Neuronal stem cell (in vitro differentiated cells): Measurements from ENCODE around the gene HES1.
A peak's percentile ranks its signal among the peaks of the same experiment; 100 is the strongest.
"Not testable (repeated sequence)": the region's sequence is repeated elsewhere in the genome, so short reads cannot be mapped to it uniquely, and the experiment has no call there.

Source experiments
- DNase-seq: peaks from one replicate; pipeline ENCODE4 v3.0.0-alpha.2; 2013; ENCODE audit warnings: low spot score
- H2AFZ ChIP-seq: one replicate; pipeline ENCODE4 v1.6.1; 2013; ENCODE audit warnings: mild to moderate bottlenecking, low read length, inconsistent platforms
- H2AK5ac ChIP-seq: 2 replicates; pipeline ENCODE4 v1.6.1; 2013; ENCODE audit warnings: low read depth, mild to moderate bottlenecking, inconsistent platforms, low read length, moderate library complexity, mixed read lengths
- H2BK120ac ChIP-seq: 2 replicates; pipeline ENCODE4 v1.6.1; 2013; ENCODE audit warnings: low read depth, mild to moderate bottlenecking, inconsistent platforms, low read length, moderate library complexity, mixed read lengths
- H2BK12ac ChIP-seq: one replicate; pipeline ENCODE4 v1.6.1; 2013; ENCODE audit warnings: low read length, inconsistent platforms
- H2BK15ac ChIP-seq: 2 replicates; pipeline ENCODE4 v1.6.1; 2013; ENCODE audit warnings: mild to moderate bottlenecking, low read length, inconsistent platforms, mixed read lengths
- H2BK5ac ChIP-seq: one replicate; pipeline ENCODE4 v1.6.1; 2013; ENCODE audit warnings: inconsistent platforms, mild to moderate bottlenecking, low read length, moderate library complexity
- H3K14ac ChIP-seq: one replicate; pipeline ENCODE4 v1.6.1; 2013; ENCODE audit warnings: low read length, inconsistent platforms
- H3K18ac ChIP-seq: 2 replicates; pipeline ENCODE4 v1.6.1; 2013; ENCODE audit warnings: low read length, inconsistent platforms
- H3K23ac ChIP-seq: 2 replicates; pipeline ENCODE4 v1.6.1; 2013; ENCODE audit warnings: low read depth, mild to moderate bottlenecking, mixed read lengths, low read length, inconsistent platforms; ENCODE audit not compliant: poor library complexity
- H3K27ac ChIP-seq: replicated peaks from 3 replicates; pipeline ENCODE4 v1.5.1; 2013; ENCODE audit warnings: low read length, inconsistent platforms
- H3K27me3 ChIP-seq, 3 experiments: 2 replicates each; pipeline ENCODE4 v1.6.1; 2013; ENCODE audit warnings: low read length in 3 of 3, mild to moderate bottlenecking in 2 of 3, inconsistent platforms in 1 of 3, low read depth in 1 of 3, mixed read lengths in 1 of 3, moderate library complexity in 1 of 3; ENCODE audit not compliant: control insufficient read depth in 3 of 3, insufficient read depth in 3 of 3
- H3K36me3 ChIP-seq, 2 donors: replicated peaks in 1 of 2; 2 replicates each; pipeline ENCODE4 v1.6.1; 2013; ENCODE audit warnings: low read length in 2 of 2; ENCODE audit not compliant: control insufficient read depth in 2 of 2, insufficient read depth in 2 of 2
- H3K4ac ChIP-seq: 2 replicates; pipeline ENCODE4 v1.6.1; 2013; ENCODE audit warnings: inconsistent platforms, mild to moderate bottlenecking, low read length, moderate library complexity
- H3K4me1 ChIP-seq, 2 donors: 1 replicate in 1 of 2; 2 replicates in 1 of 2; pipeline ENCODE4 v1.6.1; 2013; ENCODE audit warnings: low read length in 2 of 2, low read depth in 1 of 2; ENCODE audit not compliant: control insufficient read depth in 2 of 2, insufficient read depth in 1 of 2
- H3K4me2 ChIP-seq: one replicate; pipeline ENCODE4 v1.6.1; 2013; ENCODE audit warnings: mild to moderate bottlenecking, low read length, inconsistent platforms; ENCODE audit not compliant: insufficient read depth, poor library complexity, severe bottlenecking
- H3K4me3 ChIP-seq, 2 donors: 2 replicates each; pipeline ENCODE4 v1.5.1; 2013; ENCODE audit warnings: low read length in 2 of 2, mild to moderate bottlenecking in 2 of 2, inconsistent platforms in 1 of 2, moderate library complexity in 1 of 2
- H3K79me1 ChIP-seq: one replicate; pipeline ENCODE4 v1.6.1; 2013; ENCODE audit warnings: low read depth, mild to moderate bottlenecking, inconsistent platforms, low read length, moderate library complexity
- H3K9ac ChIP-seq: one replicate; pipeline ENCODE4 v1.6.1; 2013; ENCODE audit warnings: mild to moderate bottlenecking, low read depth, low read length, inconsistent platforms; ENCODE audit not compliant: poor library complexity
- H3K9me3 ChIP-seq, 2 donors: replicated peaks in 1 of 2; 2 replicates each; pipeline versions ENCODE3 to v1.6.1; 2013; ENCODE audit warnings: low read length in 2 of 2, mild to moderate bottlenecking in 2 of 2, inconsistent platforms in 1 of 2, low read depth in 1 of 2, mixed read lengths in 1 of 2, moderate library complexity in 1 of 2; ENCODE audit not compliant: control insufficient read depth in 2 of 2, insufficient read depth in 1 of 2
- H4K8ac ChIP-seq: one replicate; pipeline ENCODE4 v1.6.1; 2013; ENCODE audit warnings: low read depth, mild to moderate bottlenecking, inconsistent platforms, low read length, moderate library complexity
- H4K91ac ChIP-seq: one replicate; pipeline ENCODE4 v1.6.1; 2013; ENCODE audit warnings: low read length, low read depth, mild to moderate bottlenecking, inconsistent platforms; ENCODE audit not compliant: poor library complexity
- WGBS, 2 donors: extraction: QIAGEN DNeasy Blood & Tissue Kit; methylation state at CpG; one replicate each; pipeline ENCODE4 v1.1.7; 2013; ENCODE audit warnings: missing lambda C conversion rate in 2 of 2, mixed read lengths in 1 of 2; ENCODE audit not compliant: insufficient read length in 2 of 2, insufficient replicate concordance in 1 of 2; ENCODE audit errors: extremely low coverage in 2 of 2; 5-methylcytosine and 5-hydroxymethylcytosine counted together

Gene HES1

DNA sequence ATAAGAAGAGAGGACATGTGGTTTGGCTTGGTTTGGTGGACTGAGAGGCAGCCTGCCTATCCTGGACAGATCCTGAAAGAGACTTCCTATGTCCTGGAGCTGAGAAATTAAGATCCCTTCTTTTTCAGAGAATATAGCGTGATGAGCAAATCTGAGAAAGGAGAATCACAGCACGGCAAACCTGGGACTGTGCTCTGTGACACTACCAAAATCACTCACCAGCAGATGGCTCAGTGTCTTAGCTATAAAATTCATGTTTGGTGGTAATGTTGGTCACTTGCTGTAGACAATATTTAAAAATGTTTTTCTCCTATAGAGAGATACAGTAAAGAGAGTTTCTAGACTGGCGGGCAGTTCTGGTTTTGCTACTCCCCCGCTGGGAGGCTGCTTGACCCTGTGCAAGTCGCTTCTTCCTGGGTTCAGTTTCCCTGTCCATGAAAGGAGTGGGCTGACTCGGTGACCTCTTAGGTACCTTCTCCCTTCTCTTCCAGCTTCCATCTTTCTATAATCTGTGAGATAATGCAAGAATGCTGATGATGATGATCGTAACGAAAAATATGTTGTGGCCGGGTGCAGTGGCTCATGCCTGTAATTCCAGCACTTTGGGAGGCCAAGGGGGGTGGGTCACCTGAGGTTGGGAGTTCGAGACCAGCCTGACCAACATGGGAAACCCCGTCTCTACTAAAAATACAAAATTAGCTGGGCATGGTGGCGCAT lies 7.6 kb upstream of the HES1 start:
- Histone ChIP-seq H3K4me2 (no peak overlapping the region), H2BK5ac (no peak overlapping the region), H3K9ac (no peak overlapping the region), H3K4me1 (peaks cover 32 to 40% of the 10 kb centered on the region in 2 donors), H4K8ac (no peak overlapping the region), H2AK5ac (no peak overlapping the region), H4K91ac (no peak overlapping the region), H3K27me3 (no peaks in the 10 kb centered on the region), H3K27ac (no peak overlapping the region), H2BK120ac (no peak overlapping the region), H2BK15ac (no peak overlapping the region), H3K4me3 (no peak overlapping the region), H3K79me1 (no peaks in the 10 kb centered on the region), H3K23ac (no peak overlapping the region), H3K14ac (no peak overlapping the region), H3K18ac (no peak overlapping the region), H3K36me3 (no peaks in the 10 kb centered on the region), H3K9me3 (no peaks in the 10 kb centered on the region), H2BK12ac (no peak overlapping the region), H2AFZ (no peak overlapping the region), H3K4ac (no peak overlapping the region)
- no peak for DNase-seq
- no CpG with 5 or more reads among the region's 12 CpGs for WGBS, 2 donors

DNA sequence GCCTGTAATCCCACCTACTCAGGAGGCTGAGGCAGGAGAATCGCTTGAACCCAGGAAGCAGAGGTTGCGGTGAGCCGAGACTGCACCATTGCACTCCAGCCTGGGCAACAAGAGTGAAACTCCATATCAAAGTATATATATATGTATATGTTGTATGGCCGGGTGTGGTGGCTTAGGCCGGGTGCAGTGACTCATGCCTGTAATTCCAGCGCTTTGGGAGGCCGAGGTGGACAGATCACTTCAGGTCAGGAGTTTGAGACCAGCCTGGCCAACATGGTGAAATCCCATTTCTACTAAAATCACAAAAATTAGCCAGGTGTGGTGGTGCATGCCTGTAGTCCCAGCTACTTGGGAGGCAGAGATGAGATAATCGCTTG lies 7.0 kb upstream of the HES1 start:
- not testable (repeated sequence) for H3K14ac ChIP-seq, H3K4me3 ChIP-seq, H2BK12ac ChIP-seq, H2AK5ac ChIP-seq, H3K27me3 ChIP-seq, H3K9me3 ChIP-seq, H3K79me1 ChIP-seq, H2AFZ ChIP-seq, H3K4ac ChIP-seq, H2BK15ac ChIP-seq, H3K18ac ChIP-seq, H3K4me2 ChIP-seq, H4K91ac ChIP-seq, H2BK5ac ChIP-seq, H3K9ac ChIP-seq, H4K8ac ChIP-seq, H2BK120ac ChIP-seq, H3K36me3 ChIP-seq, DNase-seq, H3K23ac ChIP-seq, H3K27ac ChIP-seq
- no CpG with 5 or more reads among the region's 8 CpGs for WGBS, 2 donors
- peaks cover 36 to 45% of the 10 kb centered on the region in 2 donors for H3K4me1 ChIP-seq

DNA sequence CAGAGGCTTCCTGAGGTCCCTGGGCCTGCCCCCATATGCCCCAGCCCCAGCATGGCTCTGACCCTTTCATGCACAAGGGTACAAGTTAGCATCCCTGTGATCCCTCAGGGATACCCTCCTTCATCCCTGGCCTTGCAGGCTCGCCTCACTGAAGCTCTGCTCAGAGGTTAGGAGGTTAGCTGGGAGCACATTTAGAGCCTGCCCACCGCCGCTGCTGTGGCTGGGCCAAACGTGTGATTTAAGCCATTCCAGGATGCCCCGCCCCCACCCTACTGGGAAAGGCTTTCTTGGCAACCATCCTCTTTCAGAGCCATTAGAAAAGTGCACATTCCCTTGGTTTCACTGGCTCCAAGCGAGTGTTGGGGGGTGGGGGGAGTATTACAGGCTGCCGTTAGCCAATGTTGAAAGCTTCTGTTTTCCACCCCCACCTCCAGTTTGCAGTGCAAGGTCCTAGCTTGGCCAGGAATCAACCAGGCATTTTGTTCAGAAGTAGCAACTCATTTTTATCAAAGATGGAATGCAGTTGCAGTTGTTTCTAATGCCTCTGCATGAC lies 6.3 kb upstream of the HES1 start:
- no peak overlapping the region for H2AK5ac ChIP-seq
- H3K9me3 ChIP-seq, result no peaks in the 10 kb centered on the region
- no peak overlapping the region for H3K14ac ChIP-seq
- H2BK12ac ChIP-seq, result no peak overlapping the region
- H3K4me1 ChIP-seq, result peaks cover 36 to 45% of the 10 kb centered on the region in 2 donors
- no peaks in the 10 kb centered on the region for H3K36me3 ChIP-seq
- H3K4me3 ChIP-seq, result no peak overlapping the region
- no peak overlapping the region for H2BK15ac ChIP-seq
- H4K8ac ChIP-seq, result no peak overlapping the region
- H2BK5ac ChIP-seq, result no peak overlapping the region
- H3K79me1 ChIP-seq, result no peaks in the 10 kb centered on the region
- H3K4me2 ChIP-seq, result no peak overlapping the region
- no CpG with 5 or more reads among the region's 7 CpGs for WGBS, 2 donors
- H3K23ac ChIP-seq, result no peak overlapping the region
- H2BK120ac ChIP-seq, result no peak overlapping the region
- no peak overlapping the region for H3K18ac ChIP-seq
- peak overlapping the region; percentile 57 for H2AFZ ChIP-seq
- H4K91ac ChIP-seq, result no peak overlapping the region
- peak overlapping the region; percentile 9 for H3K27ac ChIP-seq
- H3K4ac ChIP-seq, result no peak overlapping the region
- no peak overlapping the region for H3K9ac ChIP-seq
- peak; percentile 61 for DNase-seq
- H3K27me3 ChIP-seq, result no peaks in the 10 kb centered on the region

DNA sequence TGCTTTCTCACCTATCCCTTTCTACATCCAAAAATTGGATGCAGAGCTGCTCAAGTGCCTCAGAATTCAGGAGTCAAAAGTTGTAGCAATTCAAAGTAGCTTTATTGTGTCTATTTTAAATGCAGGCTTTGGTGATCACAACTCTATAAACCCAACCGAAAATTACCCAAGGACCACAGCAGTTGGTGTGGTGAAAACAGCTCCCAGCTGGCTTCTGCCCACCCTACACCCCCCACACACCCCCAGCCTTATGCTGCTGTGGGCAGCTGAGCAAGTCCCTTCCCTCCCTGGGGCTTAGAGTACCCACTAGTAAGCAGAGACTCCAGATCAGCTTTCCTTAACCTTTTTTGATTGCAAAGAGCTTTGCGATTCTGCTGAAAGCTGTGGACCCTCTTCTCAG lies 5.8 kb upstream of the HES1 start:
- Histone ChIP-seq H2BK12ac (no peak overlapping the region), H2BK15ac (no peak overlapping the region), H4K91ac (no peak overlapping the region), H3K9ac (no peak overlapping the region), H3K27me3 (no peaks in the 10 kb centered on the region), H3K9me3 (no peaks in the 10 kb centered on the region), H3K27ac (no peak overlapping the region), H3K4me3 (no peak overlapping the region), H3K14ac (no peak overlapping the region), H3K4me1 (peaks cover 36 to 45% of the 10 kb centered on the region in 2 donors), H4K8ac (no peak overlapping the region), H2BK120ac (no peak overlapping the region), H2AK5ac (peak overlapping the region; percentile 3), H3K36me3 (no peaks in the 10 kb centered on the region), H3K23ac (no peak overlapping the region), H3K18ac (no peak overlapping the region), H2AFZ (peak overlapping the region; percentile 2), H3K4ac (no peak overlapping the region), H3K4me2 (no peak overlapping the region), H3K79me1 (no peaks in the 10 kb centered on the region), H2BK5ac (no peak overlapping the region)
- no peak for DNase-seq
- no CpG with 5 or more reads among the region's 2 CpGs for WGBS, 2 donors
